Spleen (tissue), 11 donors: ENCODE results near the gene ZEB2. TPM values are rescaled to one million over a fixed set of nuclear protein-coding genes. Genes with fewer than 3 reads are reported as not detected.
A peak's percentile ranks its signal among the peaks of the same experiment; 100 is the strongest.

Experiments
- DNase-seq: peaks from one replicate; pipeline ENCODE4 v3.0.0-alpha.2; 2020
- H3K27ac ChIP-seq, 8 donors: fragments of 200-600 bp; sonication (generic) in 7 of 8; 1 replicate in 4 of 8; 2 replicates in 4 of 8; pipeline versions ENCODE4 v1.5.0 to v1.8.0; 2016 to 2021; ENCODE audit warnings: inconsistent platforms in 4 of 8, mild to moderate bottlenecking in 4 of 8, moderate library complexity in 1 of 8
- H3K27me3 ChIP-seq, 7 donors: fragments of 200-600 bp; sonication (generic) in 6 of 7; replicated peaks in 1 of 7; 1 replicate in 4 of 7; 2 replicates in 3 of 7; pipeline versions ENCODE4 v1.5.0 to v1.8.0; 2016 to 2021; ENCODE audit warnings: inconsistent platforms in 3 of 7, mild to moderate bottlenecking in 1 of 7
- H3K36me3 ChIP-seq, 6 donors: fragments of 200-600 bp; sonication (generic) in 5 of 6; 1 replicate in 4 of 6; 2 replicates in 2 of 6; pipeline versions ENCODE4 v1.5.0 to v1.8.0; 2016 to 2021; ENCODE audit warnings: inconsistent platforms in 2 of 6
- H3K4me1 ChIP-seq, 6 donors: fragments of 200-600 bp; sonication (generic) in 5 of 6; 1 replicate in 3 of 6; 2 replicates in 3 of 6; pipeline versions ENCODE4 v1.5.0 to v1.8.0; 2016 to 2021; ENCODE audit warnings: inconsistent platforms in 3 of 6
- H3K4me3 ChIP-seq, 8 donors: fragments of 200-600 bp; sonication (generic) in 7 of 8; 1 replicate in 4 of 8; 2 replicates in 4 of 8; pipeline versions ENCODE4 v1.5.0 to v1.8.0; 2016 to 2021; ENCODE audit warnings: inconsistent platforms in 4 of 8, mild to moderate bottlenecking in 4 of 8, moderate library complexity in 2 of 8
- H3K9me3 ChIP-seq, 8 donors: fragments of 200-600 bp; sonication (generic) in 7 of 8; 1 replicate in 4 of 8; 2 replicates in 4 of 8; pipeline versions ENCODE4 v1.5.0 to v1.8.0; 2016 to 2021; ENCODE audit warnings: inconsistent platforms in 4 of 8
- POLR2A ChIP-seq, 3 donors: fragments of 450-650 bp; IDR thresholded peaks; one replicate each; pipeline ENCODE4 v1.5.1; 2017; ENCODE audit warnings: antibody characterized with exemption in 3 of 3, mild to moderate bottlenecking in 1 of 3
- POLR2AphosphoS5 ChIP-seq, 3 donors: sonication (generic); formaldehyde crosslinking; IDR thresholded peaks; one replicate each; pipeline ENCODE4 v1.5.1; 2017; ENCODE audit warnings: antibody characterized with exemption in 3 of 3
- WGBS, 5 donors: extraction: QIAGEN DNeasy Blood & Tissue Kit in 3 of 5; methylation state at CpG; one replicate each; pipeline versions ENCODE4 v1.1.5 to v1.1.7; 2013 to 2018; 5-methylcytosine and 5-hydroxymethylcytosine counted together
- intact Hi-C: fragments of 100-400 bp; cut with DNase I; formaldehyde crosslinking; loops from one replicate; pipeline ENCODE4 v1.15.0; 2023; ENCODE audit warnings: low total_unique reads
- polyA plus RNA-seq, 3 donors: library from polyadenylated mRNA; stranded (reverse); fragments of 200-250 nt; gene quantifications; one replicate each; pipeline ENCODE4 v1.2.1, GENCODE V29; 2013
- total RNA-seq, 7 donors: library from RNA; depleted of rRNA in 3 of 7; stranded (reverse); fragments of >200 nt in 3 of 7; fragmentation: NEBNext Ultra II Directional in 4 of 7; extraction: Animal tissue kit (Norgen Biotek cat#: 25700) in 4 of 7; gene quantifications; one replicate each; pipeline versions ENCODE4 v1.1.0 to v1.2.1, GENCODE V29; 2016 to 2021
- TF ChIP-seq, protein P1 (sequence below), 11 experiments: fragments of 200-600 bp in 7 of 11; fragments of 450-650 bp in 4 of 11; sonication (generic) in 4 of 11; IDR thresholded peaks in 8 of 11; conservative IDR thresholded peaks in 3 of 11; 1 replicate in 7 of 11; 2 replicates in 4 of 11; pipeline versions ENCODE4 v1.4.0 to v1.8.0; 2016 to 2021; ENCODE audit warnings: antibody characterized with exemption in 11 of 11, inconsistent platforms in 4 of 11, mild to moderate bottlenecking in 1 of 11
- donor health status: healthy with polysubstance abuse.
- donor health status: DM: no; HTN: no; CAD: no; lungs with moderate emphysema.
- donor health status: DM: no; HTN: no; CAD: no.
- donor health status: Bipolar disorder and iron deficiency.
- donor health status: healthy.
- donor health status: DM: no; HTN: no; CAD: no.
- donor health status: DM: yes; HTN: yes; CAD: no.

The ZEB2 gene
- total and polyA plus RNA-seq, 10 donors, result 25.5 to 362 (median 240) TPM

DNA sequence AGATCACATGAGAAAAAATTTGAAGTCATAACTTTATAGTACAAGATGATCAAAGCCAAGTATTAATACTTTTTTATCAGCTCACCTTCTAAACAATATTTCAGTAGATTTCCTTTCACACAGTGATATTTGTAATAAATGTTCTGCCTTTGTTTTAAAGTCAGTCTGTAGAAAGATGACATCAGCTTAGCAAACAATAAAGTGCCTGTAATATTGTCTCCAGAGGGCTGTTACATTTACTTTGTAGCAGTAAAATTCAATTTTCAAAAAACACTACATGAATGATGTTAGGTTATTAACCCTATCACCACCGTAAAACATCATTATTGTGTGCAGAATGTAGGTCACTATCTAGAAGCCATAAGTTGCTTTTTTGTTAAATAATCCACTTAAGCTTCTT is 49.6 kb downstream of the ZEB2 start:
- no peak for DNase-seq
- H3K4me1 ChIP-seq, result peaks cover 16 to 98% (median 79%) of the 10 kb centered on the region in 6 donors
- 75 to 89% (median 85%) methylated on average over 1 of the region's 1 CpG for WGBS, 5 donors
- H3K27me3 ChIP-seq, result no peaks in the 10 kb centered on the region
- peak overlapping the region in 5 of 8 donors; percentile 6 to 69 (median 47) for H3K27ac ChIP-seq
- H3K36me3 ChIP-seq, result peaks cover 0 to 61% (median 0%) of the 10 kb centered on the region in 6 donors
- intact Hi-C loops, result no loop called here
- no peak overlapping the region for H3K4me3 ChIP-seq
- no peaks in the 10 kb centered on the region for H3K9me3 ChIP-seq
- TF ChIP-seq, protein P1, sequence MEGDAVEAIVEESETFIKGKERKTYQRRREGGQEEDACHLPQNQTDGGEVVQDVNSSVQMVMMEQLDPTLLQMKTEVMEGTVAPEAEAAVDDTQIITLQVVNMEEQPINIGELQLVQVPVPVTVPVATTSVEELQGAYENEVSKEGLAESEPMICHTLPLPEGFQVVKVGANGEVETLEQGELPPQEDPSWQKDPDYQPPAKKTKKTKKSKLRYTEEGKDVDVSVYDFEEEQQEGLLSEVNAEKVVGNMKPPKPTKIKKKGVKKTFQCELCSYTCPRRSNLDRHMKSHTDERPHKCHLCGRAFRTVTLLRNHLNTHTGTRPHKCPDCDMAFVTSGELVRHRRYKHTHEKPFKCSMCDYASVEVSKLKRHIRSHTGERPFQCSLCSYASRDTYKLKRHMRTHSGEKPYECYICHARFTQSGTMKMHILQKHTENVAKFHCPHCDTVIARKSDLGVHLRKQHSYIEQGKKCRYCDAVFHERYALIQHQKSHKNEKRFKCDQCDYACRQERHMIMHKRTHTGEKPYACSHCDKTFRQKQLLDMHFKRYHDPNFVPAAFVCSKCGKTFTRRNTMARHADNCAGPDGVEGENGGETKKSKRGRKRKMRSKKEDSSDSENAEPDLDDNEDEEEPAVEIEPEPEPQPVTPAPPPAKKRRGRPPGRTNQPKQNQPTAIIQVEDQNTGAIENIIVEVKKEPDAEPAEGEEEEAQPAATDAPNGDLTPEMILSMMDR (IDR thresholded peaks at IDR 0.05 in 8 of 11, conservative IDR thresholded peaks at IDR 0.05 in 3 of 11), result no peak
- no peak for TF ChIP-seq POLR2AphosphoS5 (IDR thresholded peaks at IDR 0.05)
- TF ChIP-seq POLR2A (IDR thresholded peaks at IDR 0.05), result no peak

DNA sequence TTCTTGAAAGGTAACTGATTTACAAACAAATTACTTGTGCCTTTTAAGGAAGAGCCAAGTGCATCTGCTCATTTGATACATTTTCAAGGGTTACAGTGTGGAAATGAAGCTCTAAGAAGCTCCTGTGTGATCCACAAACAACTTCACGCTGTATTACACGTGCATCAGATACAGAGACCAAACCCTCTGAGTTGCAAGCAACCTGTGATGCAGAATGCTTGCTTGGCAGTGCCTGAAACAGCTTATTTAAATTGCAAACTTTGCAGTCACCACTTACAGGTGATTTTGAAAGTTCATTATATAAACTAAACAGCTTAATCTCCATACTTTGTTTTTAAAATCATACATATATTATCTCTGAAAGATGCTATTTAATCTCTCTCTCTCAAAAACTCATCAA is 50.1 kb downstream of the ZEB2 start:
- no peak for TF ChIP-seq POLR2AphosphoS5 (IDR thresholded peaks at IDR 0.05)
- TF ChIP-seq, protein P1 (IDR thresholded peaks at IDR 0.05 in 8 of 11, conservative IDR thresholded peaks at IDR 0.05 in 3 of 11), result no peak
- TF ChIP-seq POLR2A (IDR thresholded peaks at IDR 0.05), result no peak
- H3K27me3 ChIP-seq, result no peaks in the 10 kb centered on the region
- H3K4me3 ChIP-seq, result no peak overlapping the region
- H3K9me3 ChIP-seq, result no peaks in the 10 kb centered on the region
- DNase-seq, result no peak
- 58 to 80% (median 77%) methylated on average over 2 of the region's 2 CpGs for WGBS, 5 donors
- peak overlapping the region in 4 of 8 donors; percentile 11 to 69 (median 46) for H3K27ac ChIP-seq
- H3K36me3 ChIP-seq, result peaks cover 0 to 61% (median 0%) of the 10 kb centered on the region in 6 donors
- H3K4me1 ChIP-seq, result peaks cover 16 to 95% (median 77%) of the 10 kb centered on the region in 6 donors
- intact Hi-C loops, result loop anchor here (10.0 kb wide), 1 partner anchor 45 kb away; no protein-coding TSS in a partner anchor

DNA sequence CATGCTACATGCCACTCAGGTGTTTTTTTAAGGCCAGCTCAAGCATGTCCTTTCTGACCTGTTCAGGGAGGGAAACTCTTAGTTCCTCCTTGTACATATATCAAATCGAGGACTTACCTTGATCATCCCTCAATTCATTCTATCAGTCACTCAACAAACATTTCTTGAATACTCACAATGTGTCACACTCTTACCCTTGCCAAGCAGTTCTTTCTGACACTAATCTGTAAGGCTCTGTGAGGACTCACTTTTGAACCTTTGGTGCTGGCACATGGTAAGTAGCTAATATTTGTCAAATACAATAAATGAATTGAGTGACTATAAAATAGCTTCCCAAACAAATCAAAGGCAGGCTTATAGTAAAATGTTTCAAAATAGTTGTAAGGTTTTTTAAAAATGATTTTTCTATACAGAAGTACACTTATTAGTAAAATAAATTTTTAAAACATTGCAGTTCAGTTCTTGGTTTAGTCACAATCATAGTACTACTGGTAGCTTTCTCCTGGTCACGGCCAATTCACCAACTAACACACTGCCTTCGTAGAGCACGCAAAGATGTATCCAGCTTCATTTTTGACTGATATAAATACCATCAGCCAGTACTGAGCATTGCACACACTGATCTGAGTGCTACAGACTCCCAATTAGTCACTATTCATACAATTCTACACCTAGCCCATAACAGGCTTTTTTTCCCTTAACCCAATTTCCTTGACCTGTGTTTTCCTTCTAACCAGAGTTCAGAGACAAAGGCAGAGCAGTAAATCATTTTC is 50.9 kb downstream of the ZEB2 start:
- H3K27ac ChIP-seq, result peak overlapping the region in 4 of 8 donors; percentile 11 to 69 (median 46)
- no peak overlapping the region for H3K4me3 ChIP-seq
- no peaks in the 10 kb centered on the region for H3K9me3 ChIP-seq
- intact Hi-C loops, result loop anchor here (10.0 kb wide), 1 partner anchor 46 kb away; no protein-coding TSS in a partner anchor
- no peak for DNase-seq
- 49 to 71% (median 59%) methylated on average over 4 of the region's 4 CpGs for WGBS, 5 donors
- no peaks in the 10 kb centered on the region for H3K27me3 ChIP-seq
- peaks cover 0 to 56% (median 0%) of the 10 kb centered on the region in 6 donors for H3K36me3 ChIP-seq
- no peak for TF ChIP-seq POLR2AphosphoS5 (IDR thresholded peaks at IDR 0.05)
- no peak for TF ChIP-seq POLR2A (IDR thresholded peaks at IDR 0.05)
- TF ChIP-seq, protein P1 (IDR thresholded peaks at IDR 0.05 in 8 of 11, conservative IDR thresholded peaks at IDR 0.05 in 3 of 11), result no peak
- H3K4me1 ChIP-seq, result peaks cover 16 to 95% (median 72%) of the 10 kb centered on the region in 6 donors

DNA sequence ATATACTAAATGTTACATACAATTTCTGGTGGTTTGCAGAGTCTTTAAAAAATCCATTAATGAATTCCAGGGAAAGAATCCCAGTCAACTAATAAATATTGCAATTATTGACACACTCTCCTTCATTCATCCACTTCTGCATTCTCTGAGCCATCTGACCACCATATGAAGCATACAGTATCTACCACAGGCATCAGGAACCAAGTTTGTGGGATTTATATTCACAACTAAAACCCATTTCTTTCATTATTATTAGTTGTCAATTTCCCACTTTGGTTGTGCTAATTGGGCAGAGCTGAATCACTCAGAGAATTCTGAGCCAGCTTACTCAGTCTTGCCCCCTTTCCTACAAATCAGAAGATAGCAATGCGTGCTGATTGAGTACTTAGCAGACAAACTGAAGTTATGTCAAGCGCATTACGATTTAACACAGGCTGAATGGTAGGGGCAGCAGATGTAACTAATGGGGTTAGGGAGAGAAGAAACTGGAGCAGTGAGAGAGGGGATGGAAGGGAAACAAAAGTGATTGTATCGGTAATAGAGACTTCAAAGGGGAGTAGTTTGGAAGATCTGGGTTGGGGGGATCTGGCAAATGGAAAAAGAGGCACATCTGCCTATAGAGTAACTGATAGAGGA is 52.3 kb downstream of the ZEB2 start:
- no peaks in the 10 kb centered on the region for H3K27me3 ChIP-seq
- 80 to 91% (median 86%) methylated on average over 4 of the region's 4 CpGs for WGBS, 5 donors
- H3K9me3 ChIP-seq, result no peaks in the 10 kb centered on the region
- peak overlapping the region in 5 of 8 donors; percentile 12 to 69 (median 45) for H3K27ac ChIP-seq
- H3K4me3 ChIP-seq, result no peak overlapping the region
- H3K4me1 ChIP-seq, result peaks cover 18 to 95% (median 67%) of the 10 kb centered on the region in 6 donors
- no peak for DNase-seq
- TF ChIP-seq, protein P1 (IDR thresholded peaks at IDR 0.05 in 8 of 11, conservative IDR thresholded peaks at IDR 0.05 in 3 of 11), result no peak
- peaks cover 0 to 54% (median 0%) of the 10 kb centered on the region in 6 donors for H3K36me3 ChIP-seq
- intact Hi-C loops, result loop anchor here (10.0 kb wide), 1 partner anchor 47 kb away; no protein-coding TSS in a partner anchor
